NT2/D1 (cell line): Measurements from ENCODE around the gene HTR2A.

Experiments
- YY1 ChIP-seq: IDR thresholded peaks from 2 replicates; pipeline ENCODE4 v1.6.1; 2011; ENCODE audit not compliant: insufficient read length, insufficient read depth
- ZNF274 ChIP-seq: IDR thresholded peaks from 2 replicates; pipeline ENCODE4 v1.6.1; 2011; ENCODE audit warnings: mild to moderate bottlenecking, low read depth, low read length

DNA sequence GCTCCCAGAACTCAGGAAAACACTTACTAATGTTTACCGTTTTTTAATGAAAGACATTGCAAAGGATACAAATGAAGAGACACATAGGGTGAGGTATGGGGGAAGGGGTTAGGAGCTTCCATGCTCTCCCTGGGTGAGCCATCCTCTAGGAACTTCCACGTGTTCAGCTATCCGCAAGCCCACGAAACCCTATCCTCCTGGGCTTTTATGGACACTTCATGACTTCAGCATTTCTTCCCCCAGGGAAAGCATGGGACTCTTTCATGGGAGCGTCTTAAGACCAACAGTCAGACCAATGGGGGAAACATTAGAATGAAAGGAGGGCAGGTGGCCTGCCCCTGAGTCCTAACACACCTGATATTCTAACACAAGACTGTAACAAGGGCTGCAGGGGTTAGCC, 93.3 kb downstream of the HTR2A start:
- no peak for TF ChIP-seq YY1
- no peak for TF ChIP-seq ZNF274
